ENCODE data around the gene RXRA.

RXRA gene

GRCh38 chr9:134398756-134399155, 72.5 kb downstream of the RXRA start:
- H3K27ac ChIP-seq: no peak overlapping the region
- peaks cover 100% of the 10 kb centered on the region for H4K20me1 ChIP-seq
- H3K4me3 ChIP-seq: no peak overlapping the region
- peaks cover 100% of the 10 kb centered on the region for H3K4me1 ChIP-seq
- H3K9me3 ChIP-seq: peaks cover 13% of the 10 kb centered on the region
- no peak for TF ChIP-seq Cebpa-rat (IDR thresholded peaks at IDR 0.05)
- peaks cover 33% of the 10 kb centered on the region for H3K36me3 ChIP-seq
- H3K4me2 ChIP-seq: peak overlapping the region; percentile 22; the same call in 1 of the 2 replicates
- no peak overlapping the region for H3K9ac ChIP-seq
- no peaks in the 10 kb centered on the region for H3K27me3 ChIP-seq

GRCh38 chr9:134399435-134400056, 73.3 kb downstream of the RXRA start:
- Histone ChIP-seq H3K9me3 (peaks cover 13% of the 10 kb centered on the region), H3K27ac (no peak overlapping the region), H3K4me2 (peak overlapping the region; percentile 92), H4K20me1 (peaks cover 100% of the 10 kb centered on the region), H3K4me1 (peaks cover 100% of the 10 kb centered on the region), H3K36me3 (peaks cover 33% of the 10 kb centered on the region), H3K27me3 (no peaks in the 10 kb centered on the region), H3K9ac (no peak overlapping the region), H3K4me3 (no peak overlapping the region)
- TF ChIP-seq Cebpa-rat (IDR thresholded peaks at IDR 0.05): no peak

GRCh38 chr9:134400283-134400682, 74.0 kb downstream of the RXRA start:
- no peak for TF ChIP-seq Cebpa-rat (IDR thresholded peaks at IDR 0.05)
- Histone ChIP-seq H3K4me1 (peaks cover 100% of the 10 kb centered on the region), H3K9ac (no peak overlapping the region), H3K36me3 (peaks cover 33% of the 10 kb centered on the region), H3K4me2 (peak overlapping the region; percentile 92), H3K4me3 (no peak overlapping the region), H3K27me3 (no peaks in the 10 kb centered on the region), H3K9me3 (peaks cover 13% of the 10 kb centered on the region), H3K27ac (no peak overlapping the region), H4K20me1 (peaks cover 100% of the 10 kb centered on the region)

GRCh38 chr9:134401391-134401790, 75.1 kb downstream of the RXRA start:
- peaks cover 100% of the 10 kb centered on the region for H4K20me1 ChIP-seq
- no peak overlapping the region for H3K9ac ChIP-seq
- TF ChIP-seq Cebpa-rat (IDR thresholded peaks at IDR 0.05): no peak
- H3K27ac ChIP-seq: no peak overlapping the region
- peaks cover 100% of the 10 kb centered on the region for H3K4me1 ChIP-seq
- peaks cover 33% of the 10 kb centered on the region for H3K36me3 ChIP-seq
- no peak overlapping the region for H3K4me3 ChIP-seq
- H3K27me3 ChIP-seq: no peaks in the 10 kb centered on the region
- H3K9me3 ChIP-seq: peaks cover 13% of the 10 kb centered on the region
- peak overlapping the region; percentile 92 for H3K4me2 ChIP-seq

GRCh38 chr9:134402182-134402581, 75.9 kb downstream of the RXRA start:
- H3K4me2 ChIP-seq: peak overlapping the region; percentile 92
- H3K36me3 ChIP-seq: peaks cover 33% of the 10 kb centered on the region
- no peak overlapping the region for H3K4me3 ChIP-seq
- H3K9me3 ChIP-seq: peaks cover 13% of the 10 kb centered on the region
- peaks cover 100% of the 10 kb centered on the region for H3K4me1 ChIP-seq
- no peaks in the 10 kb centered on the region for H3K27me3 ChIP-seq
- 0 out of 2 replicates have a peak overlapping the region, but pooled peaks have one; percentile 14 for H3K9ac ChIP-seq
- no peak for TF ChIP-seq Cebpa-rat (IDR thresholded peaks at IDR 0.05)
- peaks cover 100% of the 10 kb centered on the region for H4K20me1 ChIP-seq
- H3K27ac ChIP-seq: no peak overlapping the region

- Histone ChIP-seq H3K27me3 (no peaks in the 10 kb centered on the region), H3K9ac (0 out of 2 replicates have a peak overlapping the region, but pooled peaks have one; percentile 14), H3K9me3 (peaks cover 12% of the 10 kb centered on the region), H3K27ac (peak overlapping the region; percentile 15; the same call in 1 of the 2 replicates), H4K20me1 (peaks cover 100% of the 10 kb centered on the region), H3K36me3 (peaks cover 36% of the 10 kb centered on the region), H3K4me3 (0 out of 2 replicates have a peak overlapping the region, but pooled peaks have one; percentile 27), H3K4me2 (peak overlapping the region; percentile 92), H3K4me1 (peaks cover 100% of the 10 kb centered on the region)
- no peak for TF ChIP-seq Cebpa-rat (IDR thresholded peaks at IDR 0.05)
Observed at GRCh38 chr9:134403292-134403681, 77.0 kb downstream of the RXRA start.

GRCh38 chr9:134403682-134404301, 77.5 kb downstream of the RXRA start:
- peaks cover 36% of the 10 kb centered on the region for H3K36me3 ChIP-seq
- 0 out of 2 replicates have a peak overlapping the region, but pooled peaks have one; percentile 27 for H3K4me3 ChIP-seq
- peaks cover 7% of the 10 kb centered on the region for H3K9me3 ChIP-seq
- peaks cover 99% of the 10 kb centered on the region for H3K4me1 ChIP-seq
- H4K20me1 ChIP-seq: peaks cover 100% of the 10 kb centered on the region
- H3K27ac ChIP-seq: peak overlapping the region; percentile 15; the same call in 1 of the 2 replicates
- no peak overlapping the region for H3K9ac ChIP-seq
- H3K27me3 ChIP-seq: no peaks in the 10 kb centered on the region
- no peak for TF ChIP-seq Cebpa-rat (IDR thresholded peaks at IDR 0.05)
- peak overlapping the region; percentile 92 for H3K4me2 ChIP-seq

- peaks cover 100% of the 10 kb centered on the region for H4K20me1 ChIP-seq
- H3K4me1 ChIP-seq: peaks cover 96% of the 10 kb centered on the region
- no peak overlapping the region for H3K4me3 ChIP-seq
- no peaks in the 10 kb centered on the region for H3K27me3 ChIP-seq
- H3K4me2 ChIP-seq: peak overlapping the region; percentile 92
- H3K36me3 ChIP-seq: peaks cover 36% of the 10 kb centered on the region
- H3K9ac ChIP-seq: no peak overlapping the region
- no peaks in the 10 kb centered on the region for H3K9me3 ChIP-seq
- no peak overlapping the region for H3K27ac ChIP-seq
- no peak for TF ChIP-seq Cebpa-rat (IDR thresholded peaks at IDR 0.05)
Observed at GRCh38 chr9:134404376-134405358, 78.4 kb downstream of the RXRA start.

- no peaks in the 10 kb centered on the region for H3K9me3 ChIP-seq
- no peaks in the 10 kb centered on the region for H3K27me3 ChIP-seq
- peaks cover 94% of the 10 kb centered on the region for H3K4me1 ChIP-seq
- no peak overlapping the region for H3K27ac ChIP-seq
- peak overlapping the region; percentile 92 for H3K4me2 ChIP-seq
- no peak overlapping the region for H3K9ac ChIP-seq
- H3K4me3 ChIP-seq: no peak overlapping the region
- TF ChIP-seq Cebpa-rat (IDR thresholded peaks at IDR 0.05): no peak
- H3K36me3 ChIP-seq: peaks cover 39% of the 10 kb centered on the region
- peaks cover 100% of the 10 kb centered on the region for H4K20me1 ChIP-seq
Observed at GRCh38 chr9:134405527-134405926, 79.3 kb downstream of the RXRA start.

Measured in BLaER1 (cell line).